Measurements from ENCODE around the gene TRRAP.

TRRAP gene

DNA sequence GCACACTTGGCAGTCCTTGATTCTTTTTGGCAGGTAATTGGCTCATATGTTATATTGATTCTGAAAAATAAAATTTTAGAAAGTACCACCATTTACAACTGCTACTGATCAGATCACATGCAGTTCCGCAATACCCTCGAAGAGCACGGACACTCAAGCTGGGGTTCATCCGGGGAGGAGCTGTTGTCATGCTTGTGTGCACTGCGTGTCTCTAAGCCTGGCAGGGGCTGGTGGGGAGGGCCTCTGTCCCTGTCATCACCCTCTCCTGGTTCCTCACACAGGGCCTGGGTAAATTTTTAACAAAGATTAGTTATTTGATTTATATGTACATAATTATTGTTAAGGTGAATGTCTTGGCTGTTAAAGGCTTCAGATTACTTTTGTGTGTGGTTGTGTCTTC is 45.2 kb downstream of the TRRAP start:
- H3K79me2 ChIP-seq (ENCODE audit: low read length), result peaks cover 17% of the 10 kb centered on the region
- H3K9me2 ChIP-seq (replicated peaks; ENCODE audit: insufficient read depth, low read length), result no peaks in the 10 kb centered on the region
- no peaks in the 10 kb centered on the region for H3K9me3 ChIP-seq (replicated peaks; ENCODE audit: insufficient read depth, low read length)
- H3K4me3 ChIP-seq (ENCODE audit: low read length), result no peak overlapping the region
- H3K9ac ChIP-seq (ENCODE audit: low read length), result no peak overlapping the region
- no peak for TF ChIP-seq EZH2 (optimal IDR thresholded peaks at IDR 0.05; ENCODE audit: low read depth, low read length)
- H3K4me2 ChIP-seq (ENCODE audit: low read depth, low read length), result no peak overlapping the region
- peaks cover 14% of the 10 kb centered on the region for H3K36me3 ChIP-seq (replicated peaks; ENCODE audit: insufficient read depth, low read length)
- no peaks in the 10 kb centered on the region for H3F3A ChIP-seq (ENCODE audit: insufficient read depth, low read length)
- no peaks in the 10 kb centered on the region for H3K4me1 ChIP-seq (ENCODE audit: low read length)
- H3K27ac ChIP-seq (ENCODE audit: low read length), result no peak overlapping the region
- no peaks in the 10 kb centered on the region for H4K20me1 ChIP-seq (ENCODE audit: insufficient read depth, low read length)
- no peak overlapping the region for H2AFZ ChIP-seq (ENCODE audit: low read length)
- DNase-seq, result no peak
- no peaks in the 10 kb centered on the region for H3K27me3 ChIP-seq (replicated peaks; ENCODE audit: insufficient read depth, low read length)

DNA sequence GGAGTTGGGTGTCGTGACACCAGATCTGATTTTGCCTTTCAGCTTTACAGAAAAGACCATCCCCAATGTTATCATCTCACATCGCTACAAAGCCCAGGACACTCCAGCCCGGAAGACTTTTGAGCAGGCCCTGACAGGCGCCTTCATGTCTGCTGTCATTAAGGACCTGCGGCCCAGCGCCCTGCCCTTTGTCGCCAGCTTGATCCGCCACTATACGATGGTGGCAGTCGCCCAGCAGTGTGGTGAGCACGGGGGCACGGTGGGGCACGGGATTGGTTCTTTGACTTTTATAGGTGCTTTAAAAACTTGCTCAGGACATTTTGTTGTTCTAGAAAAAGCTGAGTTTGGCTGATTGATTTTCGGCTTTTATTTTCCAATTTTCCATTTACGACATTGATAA is 48.8 kb downstream of the TRRAP start:
- H3K27ac ChIP-seq (ENCODE audit: low read length), result no peak overlapping the region
- H3K36me3 ChIP-seq (replicated peaks; ENCODE audit: insufficient read depth, low read length), result peaks cover 14% of the 10 kb centered on the region
- no peaks in the 10 kb centered on the region for H3F3A ChIP-seq (ENCODE audit: insufficient read depth, low read length)
- no peak overlapping the region for H2AFZ ChIP-seq (ENCODE audit: low read length)
- no peak overlapping the region for H3K4me2 ChIP-seq (ENCODE audit: low read depth, low read length)
- TF ChIP-seq, protein P1, sequence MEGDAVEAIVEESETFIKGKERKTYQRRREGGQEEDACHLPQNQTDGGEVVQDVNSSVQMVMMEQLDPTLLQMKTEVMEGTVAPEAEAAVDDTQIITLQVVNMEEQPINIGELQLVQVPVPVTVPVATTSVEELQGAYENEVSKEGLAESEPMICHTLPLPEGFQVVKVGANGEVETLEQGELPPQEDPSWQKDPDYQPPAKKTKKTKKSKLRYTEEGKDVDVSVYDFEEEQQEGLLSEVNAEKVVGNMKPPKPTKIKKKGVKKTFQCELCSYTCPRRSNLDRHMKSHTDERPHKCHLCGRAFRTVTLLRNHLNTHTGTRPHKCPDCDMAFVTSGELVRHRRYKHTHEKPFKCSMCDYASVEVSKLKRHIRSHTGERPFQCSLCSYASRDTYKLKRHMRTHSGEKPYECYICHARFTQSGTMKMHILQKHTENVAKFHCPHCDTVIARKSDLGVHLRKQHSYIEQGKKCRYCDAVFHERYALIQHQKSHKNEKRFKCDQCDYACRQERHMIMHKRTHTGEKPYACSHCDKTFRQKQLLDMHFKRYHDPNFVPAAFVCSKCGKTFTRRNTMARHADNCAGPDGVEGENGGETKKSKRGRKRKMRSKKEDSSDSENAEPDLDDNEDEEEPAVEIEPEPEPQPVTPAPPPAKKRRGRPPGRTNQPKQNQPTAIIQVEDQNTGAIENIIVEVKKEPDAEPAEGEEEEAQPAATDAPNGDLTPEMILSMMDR (IDR thresholded peaks at IDR 0.05; ENCODE audit: low read length), result no peak
- TF ChIP-seq EZH2phosphoT487 (IDR thresholded peaks at IDR 0.05; ENCODE audit: low read length) (no peak), EZH2 (optimal IDR thresholded peaks at IDR 0.05; ENCODE audit: low read depth, low read length) (no peak)
- H3K4me1 ChIP-seq (ENCODE audit: low read length), result no peaks in the 10 kb centered on the region
- H3K9me2 ChIP-seq (replicated peaks; ENCODE audit: insufficient read depth, low read length), result no peaks in the 10 kb centered on the region
- H3K9me3 ChIP-seq (replicated peaks; ENCODE audit: insufficient read depth, low read length), result no peaks in the 10 kb centered on the region
- no peaks in the 10 kb centered on the region for H3K27me3 ChIP-seq (replicated peaks; ENCODE audit: insufficient read depth, low read length)
- H4K20me1 ChIP-seq (ENCODE audit: insufficient read depth, low read length), result no peaks in the 10 kb centered on the region
- H3K79me2 ChIP-seq (ENCODE audit: low read length), result peaks cover 8% of the 10 kb centered on the region
- no peak for DNase-seq
- H3K9ac ChIP-seq (ENCODE audit: low read length), result no peak overlapping the region
- H3K4me3 ChIP-seq (ENCODE audit: low read length), result no peak overlapping the region

DNA sequence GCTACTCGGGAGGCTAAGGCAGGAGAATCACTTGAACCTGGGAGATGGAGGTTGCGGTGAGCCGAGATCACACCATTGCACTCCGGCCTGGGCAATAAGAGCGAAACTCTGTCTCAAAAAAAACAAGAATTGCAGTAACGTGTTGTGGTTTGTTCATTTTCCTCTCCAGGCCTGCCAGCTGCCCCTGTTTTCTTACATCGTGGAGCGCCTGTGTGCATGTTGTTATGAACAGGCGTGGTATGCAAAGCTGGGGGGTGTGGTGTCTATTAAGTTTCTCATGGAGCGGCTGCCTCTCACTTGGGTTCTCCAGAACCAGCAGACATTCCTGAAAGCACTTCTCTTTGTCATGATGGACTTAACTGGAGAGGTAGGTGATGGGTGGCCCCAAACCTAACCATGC is 52.1 kb downstream of the TRRAP start:
- TF ChIP-seq, protein P1 (IDR thresholded peaks at IDR 0.05; ENCODE audit: low read length), result no peak
- TF ChIP-seq EZH2 (optimal IDR thresholded peaks at IDR 0.05; ENCODE audit: low read depth, low read length), result no peak
- TF ChIP-seq EZH2phosphoT487 (IDR thresholded peaks at IDR 0.05; ENCODE audit: low read length), result no peak
- Histone ChIP-seq H3K79me2 (ENCODE audit: low read length) (peaks cover 10% of the 10 kb centered on the region), H3K27ac (ENCODE audit: low read length) (peak overlapping the region; percentile 91), H3K4me2 (ENCODE audit: low read depth, low read length) (peak overlapping the region; percentile 17; the same call in 1 of the 2 replicates), H3K27me3 (replicated peaks; ENCODE audit: insufficient read depth, low read length) (no peaks in the 10 kb centered on the region), H2AFZ (ENCODE audit: low read length) (no peak overlapping the region), H3K4me1 (ENCODE audit: low read length) (no peaks in the 10 kb centered on the region), H4K20me1 (ENCODE audit: insufficient read depth, low read length) (no peaks in the 10 kb centered on the region), H3K9me3 (replicated peaks; ENCODE audit: insufficient read depth, low read length) (no peaks in the 10 kb centered on the region), H3K9ac (ENCODE audit: low read length) (peak overlapping the region; percentile 24; the same call in 1 of the 2 replicates), H3K36me3 (replicated peaks; ENCODE audit: insufficient read depth, low read length) (peaks cover 19% of the 10 kb centered on the region), H3K4me3 (ENCODE audit: low read length) (no peak overlapping the region), H3F3A (ENCODE audit: insufficient read depth, low read length) (no peaks in the 10 kb centered on the region), H3K9me2 (replicated peaks; ENCODE audit: insufficient read depth, low read length) (no peaks in the 10 kb centered on the region)
- peak; percentile 17 for DNase-seq

DNA sequence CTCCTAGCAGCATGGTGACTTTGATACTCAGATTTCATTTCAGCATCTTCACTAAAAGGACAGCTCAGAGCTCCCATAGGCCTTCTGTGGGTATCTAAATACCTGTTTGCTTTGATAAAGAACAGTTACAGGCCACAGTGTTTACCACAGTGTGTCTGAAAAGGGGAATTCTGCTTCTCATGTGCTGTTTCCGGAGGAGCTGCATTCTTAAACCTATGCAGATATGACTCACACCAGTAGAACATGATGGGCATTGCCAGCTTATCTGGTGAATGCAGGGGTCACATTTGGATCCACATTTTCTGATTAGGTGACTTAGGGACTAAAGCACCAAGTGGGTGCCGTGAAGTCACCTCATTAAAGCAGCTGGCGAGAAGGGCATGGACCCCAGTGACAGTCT is 52.6 kb downstream of the TRRAP start:
- H3K9ac ChIP-seq (ENCODE audit: low read length), result peak overlapping the region; percentile 24; the same call in 1 of the 2 replicates
- H4K20me1 ChIP-seq (ENCODE audit: insufficient read depth, low read length), result no peaks in the 10 kb centered on the region
- H3K27me3 ChIP-seq (replicated peaks; ENCODE audit: insufficient read depth, low read length), result no peaks in the 10 kb centered on the region
- TF ChIP-seq, protein P1 (IDR thresholded peaks at IDR 0.05; ENCODE audit: low read length), result no peak
- no peak for TF ChIP-seq EZH2 (optimal IDR thresholded peaks at IDR 0.05; ENCODE audit: low read depth, low read length)
- no peak for TF ChIP-seq EZH2phosphoT487 (IDR thresholded peaks at IDR 0.05; ENCODE audit: low read length)
- no peaks in the 10 kb centered on the region for H3F3A ChIP-seq (ENCODE audit: insufficient read depth, low read length)
- DNase-seq, result peak; percentile 34
- peaks cover 16% of the 10 kb centered on the region for H3K36me3 ChIP-seq (replicated peaks; ENCODE audit: insufficient read depth, low read length)
- no peaks in the 10 kb centered on the region for H3K4me1 ChIP-seq (ENCODE audit: low read length)
- 0 out of 2 replicates have a peak overlapping the region, but pooled peaks have one; percentile 28 for H3K4me3 ChIP-seq (ENCODE audit: low read length)
- H3K9me2 ChIP-seq (replicated peaks; ENCODE audit: insufficient read depth, low read length), result no peaks in the 10 kb centered on the region
- peaks cover 10% of the 10 kb centered on the region for H3K79me2 ChIP-seq (ENCODE audit: low read length)
- peak overlapping the region; percentile 17; the same call in 1 of the 2 replicates for H3K4me2 ChIP-seq (ENCODE audit: low read depth, low read length)
- no peak overlapping the region for H2AFZ ChIP-seq (ENCODE audit: low read length)
- H3K9me3 ChIP-seq (replicated peaks; ENCODE audit: insufficient read depth, low read length), result no peaks in the 10 kb centered on the region
- peak overlapping the region; percentile 91 for H3K27ac ChIP-seq (ENCODE audit: low read length)

Measured in MM.1S (cell line).